ENCODE results near the gene MYO7A.

- no peak for TF ChIP-seq MYC (IDR thresholded peaks at IDR 0.05; ENCODE audit: low read depth, low read length)
- no peak for TF ChIP-seq CTCF (IDR thresholded peaks at IDR 0.05; ENCODE audit: extremely low read depth in 1 of 2, insufficient read depth in 1 of 2, low read depth in 1 of 2, low read length in 2 of 2)
These were observed 20.1 kb upstream of the MYO7A start for GRCh38 chr11:77107950-77108349.

Measured in endothelial cell of umbilical vein (primary cell).